T47D (cell line): Measurements from ENCODE around the gene LEFTY1.
A peak's percentile ranks its signal among the peaks of the same experiment; 100 is the strongest.

Experiments
- DNase-seq, 2 experiments: peaks; one replicate each; pipeline versions ENCODE4 v3.0.0 to v3.0.0-alpha.2; 2011 to 2012; ENCODE audit warnings: low read depth in 1 of 2, low spot score in 1 of 2
- JUND ChIP-seq: IDR thresholded peaks from 2 replicates; pipeline ENCODE4 v1.6.1; 2012; ENCODE audit warnings: low read depth
- in situ Hi-C: cut with HindIII; loops from 2 replicates; pipeline ENCODE4 v1.10.0; 2016; ENCODE audit warnings: low sequenced_read_pairs, low pct_unique_long_range_greater_than_20kb

The LEFTY1 gene

GRCh38 chr1:225855503-225856300, 33.2 kb downstream of the LEFTY1 start:
- no peak for TF ChIP-seq JUND
- no peak for DNase-seq
- in situ Hi-C loops = no loop called here

- no peak for TF ChIP-seq JUND
- DNase-seq = no peak
- in situ Hi-C loops = no loop called here
Observed at GRCh38 chr1:225853441-225853840, 35.5 kb downstream of the LEFTY1 start.

GRCh38 chr1:225852413-225853124, 36.4 kb downstream of the LEFTY1 start:
- in situ Hi-C loops = no loop called here
- no peak for DNase-seq
- no peak for TF ChIP-seq JUND

GRCh38 chr1:225851805-225852204, 37.1 kb downstream of the LEFTY1 start:
- in situ Hi-C loops = no loop called here
- no peak for TF ChIP-seq JUND

GRCh38 chr1:225850370-225850769, 38.6 kb downstream of the LEFTY1 start:
- in situ Hi-C loops = no loop called here
- TF ChIP-seq JUND = no peak
- DNase-seq = no peak

More at GRCh38 chr1:225851805-225852204, 37.1 kb downstream of the LEFTY1 start:
- DNase-seq = no peak

GRCh38 chr1:225849925-225850324, 39.0 kb downstream of the LEFTY1 start:
- no peak for DNase-seq
- in situ Hi-C loops = no loop called here
- no peak for TF ChIP-seq JUND

- no peak for DNase-seq
- in situ Hi-C loops = no loop called here
- no peak for TF ChIP-seq JUND
Observed at GRCh38 chr1:225848030-225848955, 40.7 kb downstream of the LEFTY1 start.

- in situ Hi-C loops = no loop called here
- no peak for TF ChIP-seq JUND
- DNase-seq = no peak
Observed at GRCh38 chr1:225847610-225848009, 41.3 kb downstream of the LEFTY1 start.

- no peak for TF ChIP-seq JUND
- in situ Hi-C loops = no loop called here
- no peak for DNase-seq
Observed at GRCh38 chr1:225846331-225847310, 42.3 kb downstream of the LEFTY1 start.

- in situ Hi-C loops = no loop called here
- DNase-seq = peak; percentile 65 to 92
Observed at GRCh38 chr1:225845571-225846259, 43.2 kb downstream of the LEFTY1 start.

GRCh38 chr1:225845097-225845496, 43.8 kb downstream of the LEFTY1 start:
- in situ Hi-C loops = no loop called here
- no peak for TF ChIP-seq JUND
- DNase-seq = no peak

More at GRCh38 chr1:225845571-225846259, 43.2 kb downstream of the LEFTY1 start:
- no peak for TF ChIP-seq JUND
